ENCODE results near the gene THEMIS. TPM values are rescaled to one million over a fixed set of nuclear protein-coding genes. Genes with fewer than 3 reads are reported as not detected.

Gene THEMIS
- total and polyA plus RNA-seq, 12 donors, result 0.07 to 2.6 (median 0.24) TPM; not detected in 1

DNA sequence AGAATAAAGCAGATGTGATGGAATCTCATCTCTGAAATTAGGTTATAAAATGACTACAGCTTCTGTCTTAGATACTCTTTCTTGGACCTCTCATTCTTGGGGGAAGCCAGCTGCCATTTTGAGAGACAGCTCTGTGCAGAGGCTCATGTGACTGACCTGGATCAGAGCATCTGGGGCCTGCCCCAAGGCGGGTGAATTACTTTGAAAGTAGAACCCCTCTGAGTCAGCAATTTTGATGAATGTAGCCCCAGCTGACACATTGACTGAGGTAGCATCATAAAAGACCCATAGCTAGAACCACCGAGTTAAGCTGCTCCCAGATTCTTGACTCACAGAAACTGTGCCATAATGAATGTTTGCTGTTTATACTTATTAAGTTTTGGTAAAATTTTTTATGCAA is 124.5 kb downstream of the THEMIS start:
- 53 to 71% (median 65%) methylated on average over 2 of the region's 2 CpGs for WGBS, 4 donors
- TF ChIP-seq POLR2A (IDR thresholded peaks at IDR 0.05), result no peak
- TF ChIP-seq, protein P1, sequence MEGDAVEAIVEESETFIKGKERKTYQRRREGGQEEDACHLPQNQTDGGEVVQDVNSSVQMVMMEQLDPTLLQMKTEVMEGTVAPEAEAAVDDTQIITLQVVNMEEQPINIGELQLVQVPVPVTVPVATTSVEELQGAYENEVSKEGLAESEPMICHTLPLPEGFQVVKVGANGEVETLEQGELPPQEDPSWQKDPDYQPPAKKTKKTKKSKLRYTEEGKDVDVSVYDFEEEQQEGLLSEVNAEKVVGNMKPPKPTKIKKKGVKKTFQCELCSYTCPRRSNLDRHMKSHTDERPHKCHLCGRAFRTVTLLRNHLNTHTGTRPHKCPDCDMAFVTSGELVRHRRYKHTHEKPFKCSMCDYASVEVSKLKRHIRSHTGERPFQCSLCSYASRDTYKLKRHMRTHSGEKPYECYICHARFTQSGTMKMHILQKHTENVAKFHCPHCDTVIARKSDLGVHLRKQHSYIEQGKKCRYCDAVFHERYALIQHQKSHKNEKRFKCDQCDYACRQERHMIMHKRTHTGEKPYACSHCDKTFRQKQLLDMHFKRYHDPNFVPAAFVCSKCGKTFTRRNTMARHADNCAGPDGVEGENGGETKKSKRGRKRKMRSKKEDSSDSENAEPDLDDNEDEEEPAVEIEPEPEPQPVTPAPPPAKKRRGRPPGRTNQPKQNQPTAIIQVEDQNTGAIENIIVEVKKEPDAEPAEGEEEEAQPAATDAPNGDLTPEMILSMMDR (IDR thresholded peaks at IDR 0.05), result no peak

DNA sequence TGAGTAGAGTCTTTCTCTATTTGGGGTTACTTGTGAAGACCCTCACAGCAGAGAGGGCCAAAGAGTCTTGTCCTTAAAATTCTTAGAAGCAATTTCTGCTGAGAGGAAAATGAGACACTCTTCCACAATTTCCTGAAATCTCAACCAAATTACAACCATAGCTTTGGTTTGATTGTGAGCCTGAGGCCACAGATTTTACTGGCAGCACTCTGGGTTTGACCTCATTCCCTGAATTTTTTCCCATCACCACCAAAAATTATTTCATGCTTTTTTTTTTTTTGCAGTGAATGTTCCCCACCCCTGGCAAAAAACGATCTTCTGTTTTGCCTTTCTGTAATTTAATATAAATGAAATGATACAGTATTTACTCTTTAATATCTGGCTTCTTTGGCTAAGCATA is 125.5 kb downstream of the THEMIS start:
- Histone ChIP-seq H3K4me3 (no peak overlapping the region), H3K4me1 (replicated peaks in 1 of 2) (no peaks in the 10 kb centered on the region), H3K36me3 (replicated peaks in 1 of 2) (no peaks in the 10 kb centered on the region), H3K27me3 (no peaks in the 10 kb centered on the region), H3K9me3 (replicated peaks in 1 of 3) (no peaks in the 10 kb centered on the region), H3K27ac (no peak overlapping the region)
- 43 to 51% (median 49%) methylated on average over 1 of the region's 1 CpG for WGBS, 4 donors
- DNase-seq, result no peak
- no peak for TF ChIP-seq POLR2A (IDR thresholded peaks at IDR 0.05)
- TF ChIP-seq, protein P1 (IDR thresholded peaks at IDR 0.05), result no peak
- intact Hi-C loops (cut with DNase I), result no loop called here

More for the DNA sequence above, 124.5 kb downstream of the THEMIS start:
- no peak for DNase-seq
- H3K9me3 ChIP-seq (replicated peaks in 1 of 3), result no peaks in the 10 kb centered on the region
- no peak overlapping the region for H3K4me3 ChIP-seq
- H3K27ac ChIP-seq, result no peak overlapping the region
- no peaks in the 10 kb centered on the region for H3K27me3 ChIP-seq
- H3K36me3 ChIP-seq (replicated peaks in 1 of 2), result no peaks in the 10 kb centered on the region
- no peaks in the 10 kb centered on the region for H3K4me1 ChIP-seq (replicated peaks in 1 of 2)
- intact Hi-C loops (cut with DNase I), result no loop called here

DNA sequence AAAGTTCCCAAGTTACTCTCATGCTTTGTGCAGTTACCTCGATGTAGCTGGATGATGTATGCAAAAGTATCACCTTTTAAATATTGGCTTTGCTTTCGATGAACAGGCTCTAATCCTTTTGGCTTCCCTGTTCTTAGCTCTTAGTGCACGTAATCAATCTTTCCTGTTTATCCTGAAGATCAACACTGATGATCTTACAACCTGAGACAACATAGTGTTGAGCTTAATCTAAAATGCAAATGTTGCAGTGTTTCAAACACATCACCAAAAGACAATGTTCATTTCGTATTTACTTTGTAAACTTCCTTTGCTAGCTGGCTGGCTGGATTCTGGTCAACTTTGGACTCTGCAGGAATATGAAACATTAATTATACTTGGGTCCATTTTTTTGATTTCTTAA is 132.1 kb downstream of the THEMIS start:
- Histone ChIP-seq H3K27me3 (no peaks in the 10 kb centered on the region), H3K4me3 (no peak overlapping the region), H3K4me1 (replicated peaks in 1 of 2) (no peaks in the 10 kb centered on the region), H3K27ac (no peak overlapping the region), H3K36me3 (replicated peaks in 1 of 2) (no peaks in the 10 kb centered on the region), H3K9me3 (replicated peaks in 1 of 3) (no peaks in the 10 kb centered on the region)
- TF ChIP-seq, protein P1 (IDR thresholded peaks at IDR 0.05), result no peak
- no peak for TF ChIP-seq POLR2A (IDR thresholded peaks at IDR 0.05)
- intact Hi-C loops (cut with DNase I), result no loop called here
- WGBS, 4 donors, result 64 to 72% (median 66%) methylated on average over 4 of the region's 4 CpGs
- no peak for DNase-seq

DNA sequence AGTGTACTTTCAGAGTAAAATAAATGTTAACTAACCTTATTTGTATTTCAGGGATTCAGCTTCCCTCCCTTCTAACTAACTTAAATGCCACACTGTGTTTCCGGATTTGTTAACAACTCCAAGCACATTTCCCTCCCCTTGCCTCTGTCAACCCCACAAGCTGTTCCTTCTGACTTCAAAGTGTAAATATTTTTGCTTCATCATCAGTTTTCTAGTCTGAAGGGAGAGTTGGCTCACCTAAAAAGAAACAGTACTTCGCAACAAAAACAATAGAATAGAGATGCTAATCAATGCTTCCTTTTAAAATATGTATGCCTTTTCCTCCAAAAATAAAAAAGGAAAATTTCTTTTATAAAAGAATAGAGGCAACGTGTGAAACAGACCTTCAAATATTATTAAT is 132.6 kb downstream of the THEMIS start:
- H3K9me3 ChIP-seq (replicated peaks in 1 of 3), result no peaks in the 10 kb centered on the region
- no peak for DNase-seq
- WGBS, 4 donors, result 49 to 59% (median 53%) methylated on average over 3 of the region's 3 CpGs
- H3K4me1 ChIP-seq (replicated peaks in 1 of 2), result no peaks in the 10 kb centered on the region
- H3K27me3 ChIP-seq, result no peaks in the 10 kb centered on the region
- TF ChIP-seq, protein P1 (IDR thresholded peaks at IDR 0.05), result no peak
- no peak for TF ChIP-seq POLR2A (IDR thresholded peaks at IDR 0.05)
- no peaks in the 10 kb centered on the region for H3K36me3 ChIP-seq (replicated peaks in 1 of 2)
- no peak overlapping the region for H3K27ac ChIP-seq
- no peak overlapping the region for H3K4me3 ChIP-seq
- intact Hi-C loops (cut with DNase I), result no loop called here
